Activated CD8-positive, alpha-beta T cell treated with anti-CD3 and anti-CD28 coated beads, Interleukin-2, amount 10 ng/mL, durations not matched to agents 7 days and 5 days (primary cell): ENCODE results near the gene TWNK. TPM values are rescaled to one million over a fixed set of nuclear protein-coding genes. Genes with fewer than 3 reads are reported as not detected.

Experiments used
- ATAC-seq: fragments of 150-1000 bp; cut with Tn5 transposase; one replicate; pipeline ENCODE4 v1.10.0; 2021; ENCODE audit warnings: moderate library complexity
- CTCF ChIA-PET: fragments of 350-600 bp; sonication (Branson Sonifier 250); formaldehyde crosslinking; loops from one replicate; lab custom pipeline; 2021; ENCODE audit warnings: antibody characterized with exemption; lab: Charles Lee
- POLR2A ChIA-PET: fragments of 350-600 bp; sonication (Branson Sonifier 250); formaldehyde crosslinking; loops from one replicate; lab custom pipeline; 2021; ENCODE audit warnings: antibody characterized with exemption; lab: Charles Lee
- DNase-seq: peaks from one replicate; pipeline ENCODE4 v3.0.0-alpha.2; 2020
- H3K27ac Mint-ChIP-seq: one replicate; pipeline ENCODE4 v1.8.0; 2021; ENCODE audit warnings: mild to moderate bottlenecking, mixed read lengths
- H3K27me3 Mint-ChIP-seq: one replicate; pipeline ENCODE4 v1.8.0; 2021; ENCODE audit warnings: low read depth, mixed read lengths
- H3K36me3 Mint-ChIP-seq: one replicate; pipeline ENCODE4 v1.8.0; 2021; ENCODE audit warnings: low read depth, mixed read lengths
- H3K4me1 Mint-ChIP-seq: one replicate; pipeline ENCODE4 v1.8.0; 2021; ENCODE audit warnings: low read depth, mixed read lengths
- H3K4me3 Mint-ChIP-seq: one replicate; pipeline ENCODE4 v1.8.0; 2021; ENCODE audit warnings: mild to moderate bottlenecking, mixed read lengths
- H3K9me3 Mint-ChIP-seq: one replicate; pipeline ENCODE4 v1.8.0; 2022; ENCODE audit warnings: mixed read lengths; ENCODE audit not compliant: insufficient read depth
- total RNA-seq, 2 experiments: library from RNA; stranded (reverse); gene quantifications; one replicate each; pipeline ENCODE4 v1.2.3, GENCODE V29; 2021

Gene TWNK
- total RNA-seq, result 10 to 100 TPM; 11.8 to 13.3 TPM

GRCh38 chr10:100986952-100987684 is at the start of gene TWNK, which contains the start of gene MRPL43:
TWNK (plus strand) TSS chr10:100987543; CDS start chr10:100988211, 668 bp downstream.
MRPL43 (minus strand) TSS chr10:100987497; CDS start chr10:100987443, 54 bp downstream.
- ATAC-seq (peak; percentile 96), DNase-seq (peak; percentile 90)
- H3K4me3 Mint-ChIP-seq, result peak within 1 kb of the TSS; percentile 88
- CTCF ChIA-PET, result interaction anchor here (0.9 to 6.0 kb wide), 3 partner anchors 10 to 56 kb away, joined by 3 to 60 read pairs (median 7); partner anchors contain the start of gene LZTS2
- H3K27me3 Mint-ChIP-seq, result no peaks in the 10 kb centered on the region
- H3K9me3 Mint-ChIP-seq, result no peaks in the 10 kb centered on the region
- peak within 1 kb of the TSS; percentile 79 for H3K27ac Mint-ChIP-seq
- POLR2A ChIA-PET, result interaction anchor here (1.1 kb wide), 1 partner anchor 9 kb away, joined by 5 read pairs; no protein-coding TSS in a partner anchor
- peaks cover 44% of the 10 kb centered on the region for H3K4me1 Mint-ChIP-seq
- H3K36me3 Mint-ChIP-seq, result peaks cover 29% of the 10 kb centered on the region

- H3K27ac Mint-ChIP-seq, result no peak overlapping the region
- no peak overlapping the region for H3K4me3 Mint-ChIP-seq
- ChIA-PET CTCF (no interaction called here), POLR2A (no interaction called here)
- no peaks in the 10 kb centered on the region for H3K27me3 Mint-ChIP-seq
- DNase-seq (no peak), ATAC-seq (no peak)
- H3K9me3 Mint-ChIP-seq, result no peaks in the 10 kb centered on the region
- peaks cover 49% of the 10 kb centered on the region for H3K36me3 Mint-ChIP-seq
- H3K4me1 Mint-ChIP-seq, result peaks cover 14% of the 10 kb centered on the region
Measured at GRCh38 chr10:100939763-100940344, 47.5 kb upstream of the TWNK start.

GRCh38 chr10:100942229-100942628 is 45.1 kb upstream of the TWNK start:
- H3K9me3 Mint-ChIP-seq, result no peaks in the 10 kb centered on the region
- ChIA-PET POLR2A (interaction anchor here (0.5 kb wide), 1 partner anchor 23 kb away, joined by 3 read pairs; no protein-coding TSS in a partner anchor), CTCF (interaction anchor here (1.1 kb wide), 1 partner anchor 12 kb away, joined by 3 read pairs; no protein-coding TSS in a partner anchor)
- no peak overlapping the region for H3K4me3 Mint-ChIP-seq
- H3K27me3 Mint-ChIP-seq, result no peaks in the 10 kb centered on the region
- H3K36me3 Mint-ChIP-seq, result peaks cover 62% of the 10 kb centered on the region
- ATAC-seq (no peak), DNase-seq (no peak)
- peaks cover 14% of the 10 kb centered on the region for H3K4me1 Mint-ChIP-seq
- H3K27ac Mint-ChIP-seq, result no peak overlapping the region

GRCh38 chr10:100943508-100943907 is 43.8 kb upstream of the TWNK start:
- H3K36me3 Mint-ChIP-seq, result peaks cover 64% of the 10 kb centered on the region
- DNase-seq (no peak), ATAC-seq (no peak)
- peaks cover 14% of the 10 kb centered on the region for H3K4me1 Mint-ChIP-seq
- H3K9me3 Mint-ChIP-seq, result no peaks in the 10 kb centered on the region
- ChIA-PET CTCF (interaction anchor here (1.2 to 1.7 kb wide), 3 partner anchors 9 to 71 kb away, joined by 3 to 6 read pairs (median 6); no protein-coding TSS in a partner anchor), POLR2A (no interaction called here)
- H3K27me3 Mint-ChIP-seq, result no peaks in the 10 kb centered on the region
- H3K27ac Mint-ChIP-seq, result peak overlapping the region; percentile 71
- H3K4me3 Mint-ChIP-seq, result no peak overlapping the region

- POLR2A ChIA-PET, result no interaction called here
- Mint-ChIP-seq H3K4me3 (no peak overlapping the region), H3K4me1 (peaks cover 21% of the 10 kb centered on the region), H3K9me3 (no peaks in the 10 kb centered on the region), H3K27ac (no peak overlapping the region), H3K27me3 (no peaks in the 10 kb centered on the region), H3K36me3 (peaks cover 66% of the 10 kb centered on the region)
- CTCF ChIA-PET, result no interaction called here
- ATAC-seq (no peak), DNase-seq (no peak)
Measured at GRCh38 chr10:100945754-100946153, 41.6 kb upstream of the TWNK start.

- no peak overlapping the region for H3K27ac Mint-ChIP-seq
- CTCF ChIA-PET, result no interaction called here
- H3K36me3 Mint-ChIP-seq, result peaks cover 48% of the 10 kb centered on the region
Measured at GRCh38 chr10:100948916-100949315, 38.4 kb upstream of the TWNK start.

GRCh38 chr10:100960251-100960650 is 27.1 kb upstream of the TWNK start:
- ATAC-seq (no peak), DNase-seq (no peak)
- CTCF ChIA-PET, result no interaction called here
- Mint-ChIP-seq H3K9me3 (no peaks in the 10 kb centered on the region), H3K27ac (no peak overlapping the region), H3K36me3 (peaks cover 50% of the 10 kb centered on the region), H3K4me3 (no peak overlapping the region), H3K4me1 (peaks cover 9% of the 10 kb centered on the region), H3K27me3 (no peaks in the 10 kb centered on the region)
- POLR2A ChIA-PET, result no interaction called here

More at GRCh38 chr10:100948916-100949315, 38.4 kb upstream of the TWNK start:
- H3K4me1 Mint-ChIP-seq, result peaks cover 13% of the 10 kb centered on the region
- POLR2A ChIA-PET, result no interaction called here
- no peaks in the 10 kb centered on the region for H3K9me3 Mint-ChIP-seq
- no peak overlapping the region for H3K4me3 Mint-ChIP-seq
- no peaks in the 10 kb centered on the region for H3K27me3 Mint-ChIP-seq
- DNase-seq (no peak), ATAC-seq (no peak)

- H3K9me3 Mint-ChIP-seq, result no peaks in the 10 kb centered on the region
- H3K36me3 Mint-ChIP-seq, result peaks cover 43% of the 10 kb centered on the region
- no peaks in the 10 kb centered on the region for H3K4me1 Mint-ChIP-seq
- DNase-seq (no peak), ATAC-seq (no peak)
- no peak overlapping the region for H3K4me3 Mint-ChIP-seq
- H3K27ac Mint-ChIP-seq, result no peak overlapping the region
- ChIA-PET CTCF (interaction anchor here (0.8 kb wide), 1 partner anchor 52 kb away, joined by 3 read pairs; no protein-coding TSS in a partner anchor), POLR2A (no interaction called here)
- H3K27me3 Mint-ChIP-seq, result no peaks in the 10 kb centered on the region
Measured at GRCh38 chr10:100962351-100963080, 24.8 kb upstream of the TWNK start.

- Mint-ChIP-seq H3K36me3 (peaks cover 40% of the 10 kb centered on the region), H3K27me3 (no peaks in the 10 kb centered on the region), H3K9me3 (no peaks in the 10 kb centered on the region), H3K4me1 (peaks cover under 1% of the 10 kb centered on the region), H3K4me3 (no peak overlapping the region), H3K27ac (no peak overlapping the region)
- ChIA-PET POLR2A (no interaction called here), CTCF (no interaction called here)
- ATAC-seq (no peak), DNase-seq (no peak)
Measured at GRCh38 chr10:100963826-100964225, 23.5 kb upstream of the TWNK start.

- H3K36me3 Mint-ChIP-seq, result peaks cover 24% of the 10 kb centered on the region
- H3K4me1 Mint-ChIP-seq, result peaks cover 6% of the 10 kb centered on the region
Measured at GRCh38 chr10:100965820-100966219, 21.5 kb upstream of the TWNK start.

GRCh38 chr10:100966887-100967286 is 20.5 kb upstream of the TWNK start:
- Mint-ChIP-seq H3K4me1 (peaks cover 6% of the 10 kb centered on the region), H3K9me3 (no peaks in the 10 kb centered on the region), H3K36me3 (peaks cover 20% of the 10 kb centered on the region), H3K27me3 (peaks cover 3% of the 10 kb centered on the region), H3K4me3 (no peak overlapping the region), H3K27ac (no peak overlapping the region)
- ChIA-PET POLR2A (no interaction called here), CTCF (interaction anchor here (1.0 to 3.2 kb wide), 4 partner anchors 11 to 48 kb away, joined by 3 to 15 read pairs (median 5); no protein-coding TSS in a partner anchor)
- ATAC-seq (no peak), DNase-seq (no peak)

More at GRCh38 chr10:100965820-100966219, 21.5 kb upstream of the TWNK start:
- Mint-ChIP-seq H3K4me3 (no peak overlapping the region), H3K27ac (no peak overlapping the region), H3K27me3 (peaks cover under 1% of the 10 kb centered on the region), H3K9me3 (no peaks in the 10 kb centered on the region)
- no peak for DNase-seq
- CTCF ChIA-PET, result interaction anchor here (0.8 to 3.2 kb wide), 6 partner anchors 8 to 222 kb away, joined by 3 to 15 read pairs (median 4); partner anchors contain the start of gene LZTS2
- ATAC-seq, result no peak
- POLR2A ChIA-PET, result interaction anchor here (0.6 kb wide), 1 partner anchor 24 kb away, joined by 3 read pairs; no protein-coding TSS in a partner anchor
